ENCODE data around the gene UBE2E2.

UBE2E2 gene

DNA sequence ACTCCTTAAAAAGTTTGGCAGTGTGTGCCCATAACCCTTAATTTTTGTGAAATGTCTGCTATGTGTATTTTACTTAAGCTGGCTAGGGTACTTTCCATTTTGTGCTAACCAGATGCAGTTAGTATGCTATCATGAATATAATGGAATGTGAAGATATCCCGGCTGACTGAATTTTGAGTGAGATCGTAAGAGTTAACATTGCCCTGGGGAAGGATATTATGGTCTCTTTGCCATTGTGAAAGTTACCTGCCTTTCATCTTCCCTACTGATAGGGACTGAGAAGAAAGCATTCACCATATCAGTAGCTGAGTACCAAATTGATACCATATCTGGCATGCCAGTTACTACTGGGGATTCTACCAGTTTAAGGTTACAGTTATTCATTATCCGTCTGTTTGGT is 243.2 kb downstream of the UBE2E2 start:
- DNase-seq = no peak

DNA sequence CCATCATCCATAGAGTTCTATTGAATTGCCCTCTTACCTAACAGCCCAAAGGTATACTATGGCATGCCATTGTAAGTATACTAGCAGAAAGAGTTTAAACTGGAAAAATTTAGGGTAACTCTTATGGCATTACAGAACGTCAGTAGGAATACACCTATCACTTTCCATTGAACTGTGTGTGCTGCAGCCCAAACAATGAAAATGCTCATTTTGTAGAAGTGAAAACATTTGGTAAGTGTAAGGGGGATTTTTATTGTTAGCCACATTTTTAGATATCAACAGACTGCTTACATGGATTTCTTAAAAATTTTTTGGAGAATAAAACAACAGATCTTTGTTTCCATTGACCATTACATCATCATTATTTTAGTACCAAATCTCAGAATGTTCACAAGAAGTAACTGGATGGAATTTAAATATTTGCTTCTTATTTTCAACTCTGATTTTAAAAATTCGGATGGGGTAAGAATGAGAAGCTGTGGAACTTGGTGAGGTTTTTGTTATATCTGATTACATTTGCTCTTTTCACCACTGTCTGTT is 245.9 kb downstream of the UBE2E2 start:
- no peak for DNase-seq

DNA sequence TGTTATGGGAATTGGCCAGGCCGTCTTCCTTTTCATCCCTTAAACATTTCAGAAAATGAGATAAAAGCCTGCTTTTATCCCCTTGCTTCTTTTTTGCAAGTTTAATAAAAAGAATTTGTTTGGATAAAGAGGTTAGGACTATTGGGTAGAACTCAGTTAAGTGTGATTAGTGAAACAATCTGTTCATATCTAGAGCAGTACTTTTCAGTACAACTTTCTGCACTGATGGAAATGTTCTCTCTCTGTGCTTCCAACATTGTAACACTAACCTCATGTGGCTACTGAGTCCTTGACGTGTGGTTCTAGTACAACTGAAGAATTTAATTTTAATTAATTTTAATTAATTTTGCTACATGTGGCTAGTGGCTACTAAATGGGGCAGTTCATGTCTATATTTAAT is 246.9 kb downstream of the UBE2E2 start:
- no peak for DNase-seq

DNA sequence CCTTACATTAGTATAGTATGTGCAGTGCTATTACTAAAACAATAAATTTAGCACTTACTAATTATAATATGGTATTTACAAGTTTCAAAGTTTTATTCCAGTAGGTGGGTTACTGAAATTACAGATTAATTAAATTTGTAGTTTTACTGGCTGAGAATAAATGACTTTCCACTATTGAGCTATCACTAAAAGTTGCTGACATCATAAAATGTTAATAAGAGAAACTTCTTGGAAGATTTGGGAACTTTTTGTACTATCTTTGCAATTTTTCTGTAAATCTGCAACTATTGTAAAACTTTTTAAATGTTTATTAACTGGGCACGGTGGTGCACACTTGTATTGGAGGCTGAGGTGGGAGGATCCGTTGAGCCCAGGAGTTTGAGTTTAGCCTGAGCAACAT is 247.7 kb downstream of the UBE2E2 start:
- no peak for DNase-seq

DNA sequence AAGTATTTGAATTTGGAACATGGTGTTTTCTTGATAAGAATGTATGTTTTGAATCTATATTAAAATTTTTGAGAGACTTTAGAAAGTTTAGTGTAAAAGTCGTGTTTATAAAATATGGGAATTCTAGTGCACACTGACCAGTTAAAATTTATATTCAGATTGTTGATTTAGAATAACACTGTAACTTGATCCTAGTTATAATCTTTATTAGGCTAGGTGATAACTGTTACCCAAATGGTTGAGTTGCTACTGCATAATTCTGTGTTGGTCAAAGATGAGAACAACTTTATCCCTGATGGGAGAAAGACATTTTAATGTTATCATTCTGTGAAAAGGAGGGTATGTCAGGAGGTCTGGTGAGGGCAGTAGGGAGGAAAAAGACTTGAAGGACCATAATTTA is 249.3 kb downstream of the UBE2E2 start:
- DNase-seq = no peak

DNA sequence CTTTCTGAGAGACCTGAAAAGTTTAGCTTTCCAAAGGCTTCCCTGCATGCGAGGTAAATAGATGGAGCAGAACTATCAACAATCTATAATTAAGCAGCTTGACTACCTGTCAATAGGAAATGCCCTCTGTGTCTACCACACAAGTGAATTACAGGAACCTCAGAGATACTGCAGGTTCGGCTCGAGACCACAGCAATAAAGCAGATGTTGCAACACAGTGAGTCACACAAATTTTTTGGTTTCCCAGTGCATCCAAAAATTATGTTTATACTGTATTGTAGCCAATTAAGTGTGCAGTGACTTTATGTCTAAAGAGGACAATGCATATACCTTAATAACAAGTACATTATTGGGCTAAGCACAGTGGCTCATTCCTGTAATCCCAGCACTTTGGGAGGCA is 252.0 kb downstream of the UBE2E2 start:
- no peak for DNase-seq

DNA sequence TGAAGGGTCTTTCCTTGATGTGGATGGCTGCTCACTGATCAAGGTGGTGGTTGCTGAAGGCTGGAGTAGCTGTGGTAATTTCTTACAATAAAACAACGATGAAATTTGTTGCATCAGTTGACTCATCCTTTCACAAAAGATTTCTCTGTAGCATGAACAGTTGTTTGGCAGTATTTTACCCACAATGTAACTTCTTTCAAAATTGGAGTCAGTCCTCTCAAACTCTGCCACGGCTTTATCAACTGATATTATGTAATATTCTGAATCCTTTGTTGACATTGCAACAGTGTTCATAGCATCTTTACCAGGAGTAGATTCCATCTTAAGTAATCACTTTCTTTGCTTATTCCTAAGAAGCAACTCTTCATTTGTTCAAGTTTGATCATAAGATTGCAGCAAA is 252.6 kb downstream of the UBE2E2 start:
- DNase-seq = no peak

DNA sequence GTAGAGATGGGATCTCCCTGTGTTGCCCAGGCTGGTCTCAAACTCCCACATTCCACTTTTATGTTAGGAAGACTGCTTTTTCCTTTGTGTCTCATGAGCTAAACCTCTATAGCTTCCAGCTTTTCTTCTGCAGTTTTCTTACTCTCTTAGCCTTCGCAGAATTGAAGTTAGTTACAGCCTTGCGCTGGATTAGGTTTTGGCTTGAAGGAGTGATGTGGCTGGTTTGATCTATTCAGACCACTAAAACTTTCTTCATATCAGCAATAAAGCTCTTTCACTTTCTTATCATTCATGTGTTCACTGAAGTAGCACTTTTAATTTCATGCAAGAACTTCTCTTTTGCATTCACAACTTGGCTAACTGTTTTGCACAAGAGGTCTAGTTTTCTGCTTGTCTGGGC is 254.6 kb downstream of the UBE2E2 start:
- DNase-seq = no peak

DNA sequence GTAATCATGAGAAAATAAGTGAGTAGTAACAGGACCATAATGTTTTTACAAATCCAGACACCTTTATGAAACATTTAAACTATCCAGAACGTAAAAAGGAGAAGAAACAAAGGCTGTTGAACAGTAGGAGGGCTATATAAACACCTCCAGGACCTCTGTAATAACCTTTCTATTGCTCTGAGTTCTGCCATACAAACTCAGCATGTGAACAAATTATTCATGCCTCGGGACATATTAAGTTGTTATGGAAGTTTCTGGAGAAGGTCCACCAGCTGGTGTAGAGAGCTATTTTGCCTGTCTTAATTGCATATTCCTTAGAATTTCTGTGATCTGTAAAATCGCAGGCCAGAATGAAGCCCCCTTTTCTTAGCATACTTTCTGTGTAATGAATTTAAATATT is 256.3 kb downstream of the UBE2E2 start:
- no peak for DNase-seq

DNA sequence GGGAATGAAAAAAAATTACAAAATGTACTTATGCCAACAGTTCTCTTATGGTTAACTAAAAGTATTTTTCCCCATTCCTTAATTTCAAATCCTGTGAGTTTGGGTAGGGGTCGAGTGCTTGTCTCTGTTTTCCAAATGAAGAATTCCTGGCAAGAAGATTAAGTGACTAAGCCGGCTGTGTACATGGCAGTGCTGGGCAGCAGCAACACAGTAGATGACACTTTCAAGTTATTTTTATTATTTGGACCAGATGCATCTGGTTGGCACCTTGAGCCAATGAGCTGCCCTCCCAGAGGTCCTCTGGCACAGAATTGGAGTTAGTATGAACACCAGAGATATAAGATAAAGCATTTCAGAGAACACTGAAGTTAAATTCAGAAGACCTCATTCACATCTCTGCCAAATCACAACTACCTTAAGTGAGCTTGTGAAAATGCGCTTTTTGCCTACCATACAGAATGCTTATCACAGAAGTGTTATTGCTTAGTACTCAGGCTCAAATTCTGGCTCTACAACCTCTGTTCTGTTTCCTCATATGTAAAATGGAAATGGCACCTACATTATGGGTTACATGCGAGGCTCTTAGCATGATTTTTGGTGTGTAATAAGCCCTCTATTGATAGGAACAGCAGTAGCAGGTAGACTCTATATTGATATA is 256.9 kb downstream of the UBE2E2 start:
- DNase-seq = no peak

DNA sequence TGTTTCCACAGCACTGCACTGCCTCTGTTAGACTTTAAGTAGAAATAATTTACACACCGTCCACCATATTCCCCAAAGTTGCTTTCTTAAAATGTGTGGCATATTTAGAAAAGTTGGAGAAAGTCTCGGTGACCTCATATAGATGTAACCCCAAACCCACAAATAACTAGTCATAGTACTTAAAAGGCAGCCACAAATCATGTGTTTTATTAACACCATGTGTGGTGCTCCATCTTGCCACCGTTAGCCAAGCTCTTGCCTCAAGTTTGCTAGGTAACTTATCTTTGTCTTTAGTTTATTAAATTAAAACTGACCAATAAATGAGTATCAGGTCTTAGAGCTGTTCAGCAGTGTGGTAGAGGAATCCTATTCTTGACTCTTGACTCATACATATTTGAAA is 257.9 kb downstream of the UBE2E2 start:
- no peak for DNase-seq

DNA sequence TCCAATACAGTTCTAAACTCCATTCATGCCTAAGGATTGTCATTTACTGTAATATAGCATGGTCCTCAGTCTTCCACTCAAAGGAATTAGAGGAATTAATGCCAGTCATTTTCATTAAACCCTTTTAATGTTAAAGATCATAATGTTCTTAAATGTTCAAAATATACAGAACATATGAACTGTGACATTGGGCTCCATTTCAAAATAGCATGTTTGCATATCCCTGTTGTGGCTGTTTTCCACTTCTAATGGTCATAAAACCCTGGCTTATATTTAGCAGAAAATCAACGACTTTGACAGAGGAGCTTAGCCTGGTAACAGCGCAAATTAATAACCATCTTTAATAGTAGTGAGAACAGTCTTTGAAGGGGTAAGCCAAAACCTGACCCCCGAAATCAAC is 260.7 kb downstream of the UBE2E2 start:
- DNase-seq = no peak

DNA sequence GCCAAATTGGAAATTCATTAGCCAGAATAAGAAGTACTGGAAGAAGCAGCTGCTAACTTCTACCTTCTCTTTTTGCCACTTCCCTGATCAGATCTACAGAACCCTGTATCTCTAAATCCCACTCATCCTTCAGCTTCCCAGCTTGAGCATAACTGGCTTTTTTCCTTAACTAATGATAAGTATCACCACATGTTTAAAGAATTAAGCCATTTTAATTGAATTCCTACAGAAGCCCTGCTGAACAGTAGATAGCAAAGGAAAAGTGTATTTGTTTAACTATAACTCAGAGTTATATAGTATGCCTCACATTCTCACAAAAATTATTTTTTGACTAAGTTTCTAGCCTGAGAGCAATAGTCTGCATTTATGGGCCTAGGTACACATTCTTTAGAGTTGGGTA is 262.4 kb downstream of the UBE2E2 start:
- DNase-seq = no peak

DNA sequence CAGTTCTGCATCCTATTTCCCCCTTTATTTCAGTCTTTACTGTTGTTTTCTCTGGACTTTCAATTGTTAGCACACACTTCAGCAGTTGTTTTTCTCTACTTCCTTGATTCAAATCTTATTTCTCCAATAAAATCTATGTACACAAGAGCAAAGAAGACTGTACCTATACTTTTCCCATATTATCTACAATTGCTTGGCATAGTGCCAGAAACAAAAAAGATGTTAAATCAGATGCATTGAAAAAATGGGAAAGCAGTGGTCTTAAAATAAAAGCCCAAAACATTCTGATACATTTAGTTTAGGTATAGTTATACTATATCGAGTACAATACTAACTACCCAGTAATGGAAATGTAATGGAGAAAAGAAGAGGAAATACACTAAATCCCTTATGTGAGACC is 265.1 kb downstream of the UBE2E2 start:
- no peak for DNase-seq

DNA sequence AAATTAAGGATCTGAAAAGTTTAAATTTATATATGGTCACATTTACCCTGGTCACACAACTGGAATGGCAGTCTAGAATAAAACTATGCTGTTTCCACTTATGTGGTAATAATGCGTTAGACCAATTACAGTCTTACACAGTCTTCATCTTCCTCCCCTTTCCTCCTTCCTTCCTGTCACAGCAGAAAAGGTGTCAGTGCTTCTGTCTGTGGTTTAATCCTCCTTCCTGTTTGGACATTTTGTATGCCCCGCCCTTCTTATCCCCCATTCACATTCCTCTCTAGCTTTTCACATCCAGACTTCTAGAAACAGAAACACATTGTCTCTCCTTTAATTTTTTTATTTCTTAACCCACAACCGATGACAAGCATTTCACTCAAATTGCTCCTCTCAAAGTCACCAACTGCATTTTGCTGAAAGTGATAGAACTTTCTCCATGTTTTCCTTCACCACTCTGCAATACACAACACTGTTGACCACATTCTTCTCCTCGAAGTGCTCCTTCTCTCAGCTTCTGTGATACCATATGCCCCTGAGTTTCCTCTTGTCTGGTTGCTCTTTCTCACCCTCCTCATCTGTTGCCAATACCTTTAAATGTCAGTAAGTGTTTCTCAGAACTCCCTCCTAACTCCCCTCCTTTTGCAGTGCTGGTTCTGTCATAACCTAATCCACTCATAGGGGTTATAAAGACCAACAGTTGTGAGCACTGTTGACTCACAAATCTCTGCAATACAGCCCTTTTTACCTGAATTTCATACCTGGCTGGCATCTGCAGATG is 271.6 kb downstream of the UBE2E2 start:
- no peak for DNase-seq

DNA sequence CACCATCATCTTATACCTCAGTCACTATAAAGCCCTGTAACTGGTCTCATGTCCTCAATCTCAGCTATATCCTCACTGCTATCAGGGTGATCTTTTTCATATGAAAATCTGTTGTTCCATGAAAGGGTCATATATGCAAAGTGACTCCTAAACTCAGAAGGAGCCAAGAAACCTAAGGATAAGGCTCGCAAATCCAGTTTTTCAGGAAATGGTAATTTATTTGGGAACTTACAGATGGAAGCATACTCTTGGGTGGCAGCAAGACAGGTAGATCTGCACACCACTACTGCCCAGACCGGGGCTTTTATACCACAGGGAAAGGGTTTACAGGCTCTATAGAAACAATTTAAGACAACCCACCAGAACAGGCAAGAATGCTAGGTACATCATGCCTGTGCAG is 272.3 kb downstream of the UBE2E2 start:
- no peak for DNase-seq

DNA sequence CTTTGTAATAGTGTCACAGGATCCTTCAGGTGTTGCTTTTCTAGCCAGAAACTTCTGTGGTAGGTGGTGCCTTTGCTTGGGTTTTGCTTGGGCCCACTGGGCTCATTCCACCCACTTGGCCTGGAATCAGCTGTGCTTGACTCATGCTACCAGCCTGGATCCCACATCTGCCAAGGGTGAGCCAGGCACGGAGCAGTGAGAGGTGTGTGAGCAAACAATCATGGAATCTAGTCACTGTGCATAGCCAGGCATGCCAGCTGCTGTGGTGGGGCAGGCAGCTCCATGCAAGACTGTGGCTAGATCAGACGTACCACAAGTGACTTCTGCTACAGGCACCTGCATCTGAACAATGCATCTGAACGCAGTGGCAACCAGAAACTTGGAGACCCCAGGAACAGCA is 275.9 kb downstream of the UBE2E2 start:
- no peak for DNase-seq

DNA sequence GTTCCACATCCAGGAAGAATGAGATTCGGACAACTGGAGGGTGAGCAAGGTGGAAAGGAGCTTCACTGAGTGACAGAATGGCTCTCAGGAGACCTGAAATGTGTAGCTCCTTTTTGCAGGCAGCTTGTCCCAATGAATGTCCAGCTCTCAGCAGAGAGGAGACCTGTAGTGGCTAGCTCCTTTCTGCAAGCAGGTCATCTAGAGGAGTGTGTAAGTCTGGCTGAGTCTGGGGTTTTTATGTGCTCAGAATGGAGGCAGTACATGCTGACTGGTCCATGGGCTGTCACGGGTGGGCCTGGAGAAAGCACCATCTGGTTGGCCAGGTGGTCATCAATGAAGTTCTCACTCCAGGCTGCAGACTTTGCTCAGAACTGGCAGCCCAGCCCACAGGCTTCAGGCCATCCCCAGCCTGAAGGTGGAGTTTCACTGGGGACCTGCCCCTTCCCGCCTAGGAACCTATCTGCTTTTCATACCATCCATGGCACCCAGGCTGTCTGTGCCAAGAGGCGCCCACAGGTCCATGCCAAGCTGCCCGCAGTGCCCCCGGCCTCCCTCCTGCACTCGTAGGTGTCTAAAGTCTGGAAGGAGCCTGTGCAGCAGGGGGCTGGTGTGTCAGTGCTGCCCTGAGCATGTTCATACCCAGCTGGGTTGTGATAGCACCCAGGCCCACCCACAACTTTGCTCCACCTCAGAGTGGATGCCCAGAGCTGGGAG is 276.6 kb downstream of the UBE2E2 start:
- DNase-seq = no peak

DNA sequence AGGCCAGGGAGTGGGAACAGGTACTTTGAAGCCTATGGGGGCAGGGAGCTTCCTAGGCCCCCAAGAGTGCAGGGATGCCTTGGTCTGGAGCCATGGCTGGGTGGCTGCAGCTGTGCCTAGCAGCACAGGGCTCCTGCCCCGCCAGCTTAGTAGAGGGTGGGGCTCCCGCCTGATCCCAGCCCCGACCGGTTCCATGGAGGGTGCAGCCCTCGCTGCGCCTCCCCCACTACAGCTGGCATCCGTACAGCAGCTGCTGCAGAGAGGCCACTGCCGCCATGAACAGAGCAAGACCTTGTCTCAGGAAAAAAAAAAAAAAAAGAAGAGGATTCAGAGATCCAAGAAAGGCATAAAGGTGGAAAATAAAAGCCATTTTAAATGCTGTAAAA is 277.2 kb downstream of the UBE2E2 start:
- no peak for DNase-seq

DNA sequence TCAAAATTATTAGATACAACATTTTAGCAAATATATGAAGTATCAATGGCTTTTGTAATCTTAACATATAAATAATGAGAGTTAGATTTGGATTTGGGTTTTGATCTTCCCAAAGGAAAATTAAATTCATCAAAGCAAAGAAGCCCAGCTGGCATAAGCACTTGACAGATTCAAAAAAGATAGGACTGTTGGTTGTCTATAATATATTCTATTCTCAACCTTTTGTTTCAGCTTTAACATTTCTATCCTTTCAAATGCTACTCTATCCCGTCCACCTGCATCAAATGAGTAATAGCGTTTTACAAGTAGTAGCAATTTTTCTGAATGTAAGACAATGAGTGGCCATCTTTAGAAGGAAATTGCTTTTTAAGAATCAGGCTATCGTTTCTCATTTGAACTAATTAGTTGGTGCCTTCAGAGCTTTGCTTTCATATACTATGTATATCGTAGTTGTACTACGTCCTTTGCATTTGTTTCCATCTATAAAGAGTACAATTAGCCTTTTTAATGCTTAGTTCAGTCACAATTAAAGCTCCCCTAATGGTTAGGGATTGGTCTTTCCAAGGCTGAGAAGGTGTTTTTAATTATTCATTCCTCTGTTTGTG is 278.0 kb downstream of the UBE2E2 start:
- no peak for DNase-seq

DNA sequence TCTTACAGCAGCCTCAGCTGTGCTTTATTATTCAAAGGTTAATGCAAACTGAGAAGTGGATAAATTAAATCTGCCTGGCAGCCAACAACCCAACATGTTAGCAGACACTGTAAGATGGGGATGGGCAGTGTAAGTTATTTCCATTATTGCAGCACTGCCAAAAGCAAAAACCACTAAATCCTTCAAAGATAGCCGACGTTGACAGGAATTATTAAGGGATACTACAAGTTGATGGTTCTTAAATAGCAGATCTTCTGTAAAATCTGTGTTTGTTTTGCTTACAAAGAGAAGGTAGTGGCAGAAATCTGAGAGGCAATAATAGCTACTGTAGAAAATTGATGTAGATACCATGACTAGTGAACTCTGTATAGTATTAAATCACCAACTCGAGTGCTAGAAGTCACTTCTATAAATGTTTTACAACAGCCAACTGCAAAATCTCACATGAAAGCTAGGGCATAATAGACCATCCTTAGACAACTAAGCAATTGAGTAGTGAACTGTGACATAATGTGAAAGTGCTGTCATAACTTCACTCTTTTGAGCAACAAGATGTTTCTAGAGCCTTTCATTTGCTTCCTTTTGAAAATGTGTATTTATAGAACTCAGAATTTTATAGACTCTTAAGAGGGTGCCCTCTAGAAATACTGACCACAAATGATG is 278.6 kb downstream of the UBE2E2 start:
- no peak for DNase-seq

DNA sequence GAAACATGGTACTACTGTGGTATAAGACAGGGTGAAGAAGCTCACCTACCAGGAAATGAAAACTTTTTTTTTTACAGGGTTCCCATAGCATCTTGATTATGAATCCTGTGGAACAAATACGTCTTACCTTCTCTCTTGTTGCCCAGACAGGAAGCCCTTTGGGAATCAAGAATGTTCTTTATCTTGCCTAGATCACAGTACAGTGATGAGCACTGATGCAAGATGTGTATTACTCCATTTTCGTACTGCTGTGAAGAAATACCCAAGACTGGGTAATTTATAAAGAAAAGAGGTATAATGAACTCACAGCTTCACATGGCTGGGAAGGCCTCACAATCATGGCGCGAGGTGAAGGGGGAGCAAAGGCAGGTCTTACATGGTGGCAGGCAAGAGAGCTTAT is 281.3 kb downstream of the UBE2E2 start:
- no peak for DNase-seq

DNA sequence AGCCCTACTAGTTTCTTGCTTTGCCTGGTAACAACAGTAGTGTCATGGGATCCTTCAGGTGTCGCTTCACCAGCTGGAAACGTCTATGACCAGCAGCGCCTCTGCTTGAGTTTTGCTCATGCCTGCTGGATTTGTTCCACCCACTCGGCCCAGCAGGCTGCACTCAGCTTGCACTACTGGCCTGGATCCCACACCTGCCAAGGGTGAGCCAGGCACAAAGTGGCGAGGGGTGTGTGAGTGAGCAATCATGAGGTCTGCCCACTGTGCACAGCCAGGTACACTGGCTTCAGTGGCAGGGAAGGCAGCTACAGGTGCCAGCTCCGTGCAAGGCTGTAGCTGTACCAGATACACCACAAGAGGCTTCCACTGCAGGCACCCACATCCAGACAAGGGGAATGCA is 282.8 kb downstream of the UBE2E2 start:
- DNase-seq = no peak
